ENCODE results near the gene SLC9A9. TPM values are rescaled to one million over a fixed set of nuclear protein-coding genes. Genes with fewer than 3 reads are reported as not detected.

Gene SLC9A9
- total and polyA plus RNA-seq, 2 of the 8 experiments (the other 6 are each of a cell fraction or from before 2014, with no cell fraction given) = 0.48 to 1.1 TPM

DNA sequence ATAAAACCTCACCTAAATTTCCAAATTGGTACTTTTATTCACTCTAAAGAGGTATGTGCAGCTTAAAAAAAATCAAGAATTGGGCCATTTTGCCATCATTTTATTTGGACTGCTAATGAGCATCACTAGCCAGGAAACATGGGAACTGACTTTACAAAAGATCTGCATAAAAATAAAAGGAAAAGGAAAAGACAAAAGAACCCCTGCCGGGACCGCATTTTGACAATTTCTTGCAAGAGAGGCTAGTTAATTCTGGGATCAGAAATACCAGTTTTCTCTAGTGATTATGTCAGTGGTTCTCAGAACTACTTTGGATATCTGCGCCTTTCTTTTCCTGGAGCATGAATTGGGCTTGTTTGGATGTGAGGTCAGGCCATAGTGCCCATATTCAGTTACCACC is 439.5 kb downstream of the SLC9A9 start:
- Histone ChIP-seq H2AK5ac (ENCODE audit: low read depth, low read length) (no peak overlapping the region), H4K91ac (replicated peaks; ENCODE audit: insufficient read length, low read length) (no peak overlapping the region), H3K79me2 (ENCODE audit: control insufficient read depth in 1 of 2, insufficient read depth in 2 of 2, low read length in 2 of 2) (no peaks in the 10 kb centered on the region), H2BK15ac (ENCODE audit: low read length) (no peak overlapping the region), H3K23me2 (ENCODE audit: low read depth, low read length) (no peaks in the 10 kb centered on the region), H3K4ac (replicated peaks; ENCODE audit: insufficient read length, low read depth, low read length) (no peak overlapping the region), H3K23ac (ENCODE audit: insufficient read length) (no peak overlapping the region), H2AFZ (ENCODE audit: low read length) (no peak overlapping the region), H3K18ac (ENCODE audit: extremely low read depth, low read length) (no peak overlapping the region), H3K27ac (ENCODE audit: low read depth, low read length) (no peak overlapping the region), H3K14ac (ENCODE audit: insufficient read length) (no peak overlapping the region), H3K56ac (replicated peaks; ENCODE audit: insufficient read length, low read depth, low read length) (no peak overlapping the region), H4K20me1 (replicated peaks in 1 of 2; ENCODE audit: control insufficient read depth in 1 of 2, insufficient read depth in 2 of 2, low read length in 2 of 2) (no peaks in the 10 kb centered on the region), H2BK20ac (ENCODE audit: low read length) (no peak overlapping the region), H3K4me3 (ENCODE audit: extremely low read depth in 1 of 4, insufficient read depth in 2 of 4, low read depth in 3 of 4, low read length in 4 of 4) (no peak overlapping the region; a peak in 1 of 8 replicates), H3K4me1 (replicated peaks in 1 of 4; ENCODE audit: control insufficient read depth in 3 of 4, insufficient read depth in 4 of 4, low read length in 3 of 4) (peaks cover 0 to 12% (median 7%) of the 10 kb centered on the region in 4 experiments; a peak in 4 of 7 replicates), H3K27me3 (replicated peaks in 1 of 4; ENCODE audit: control insufficient read depth in 3 of 4, extremely low read depth in 1 of 4, insufficient read depth in 3 of 4, low read length in 3 of 4) (no peaks in the 10 kb centered on the region), H3K36me3 (ENCODE audit: control insufficient read depth in 2 of 4, insufficient read depth in 4 of 4, low read length in 3 of 4) (no peaks in the 10 kb centered on the region), H3K9me3 (ENCODE audit: insufficient read depth in 2 of 2, low read depth in 1 of 2, low read length in 1 of 2) (no peaks in the 10 kb centered on the region), H4K8ac (ENCODE audit: extremely low read depth, insufficient read depth, low read length) (no peak overlapping the region), H3K79me1 (ENCODE audit: low read depth, low read length) (no peaks in the 10 kb centered on the region), H2BK120ac (replicated peaks; ENCODE audit: low read depth, low read length) (no peak overlapping the region), H3K4me2 (ENCODE audit: insufficient read depth in 1 of 2, low read depth in 2 of 2, low read length in 2 of 2) (no peak overlapping the region), H4K5ac (ENCODE audit: insufficient read length, low read depth, low read length) (no peak overlapping the region), H2BK5ac (ENCODE audit: low read depth, low read length) (no peak overlapping the region), H2BK12ac (ENCODE audit: low read depth, low read length) (no peak overlapping the region), H3K9ac (replicated peaks in 1 of 4; ENCODE audit: extremely low read depth in 1 of 4, low read depth in 3 of 4, low read length in 3 of 4) (no peak overlapping the region)
- CTCF ChIA-PET (ENCODE audit: partially characterized antibody) = interaction anchor here (0.7 to 2.1 kb wide), 5 partner anchors 18 to 336 kb away, joined by 3 to 7 read pairs (median 3); no protein-coding TSS in a partner anchor
- DNase-seq (ENCODE audit: low read depth in 1 of 2, low spot score in 2 of 2) (no peak), FAIRE-seq (no peak)
- 57% methylated on average over 3 of the region's 3 CpGs; no CpG with 5 or more reads in 1 of the 2 experiments for WGBS, 2 experiments (ENCODE audit: extremely low coverage in 1 of 2, insufficient coverage in 1 of 2, insufficient read length in 1 of 2, insufficient replicate concordance in 2 of 2, low coverage in 1 of 2, low lambda C conversion rate in 2 of 2, missing lambda C conversion rate in 1 of 2)
- POLR2A ChIA-PET (ENCODE audit: partially characterized antibody) = no interaction called here
- TF ChIP-seq JUND (IDR thresholded peaks at IDR 0.05; ENCODE audit: low read length) = no peak
- TF ChIP-seq KDM1A (IDR thresholded peaks at IDR 0.05; ENCODE audit: borderline replicate concordance, low read length) = no peak
- TF ChIP-seq CHD1 (IDR thresholded peaks at IDR 0.05; ENCODE audit: low read depth, low read length) = no peak
- TF ChIP-seq TCF12 (IDR thresholded peaks at IDR 0.05; ENCODE audit: low read depth, low read length) = no peak
- TF ChIP-seq PHF8 (conservative IDR thresholded peaks at IDR 0.05; ENCODE audit: low read depth, low read length) = no peak
- no peak for TF ChIP-seq SAP30 (IDR thresholded peaks at IDR 0.05; ENCODE audit: insufficient read depth, insufficient replicate concordance, low read length)
- TF ChIP-seq BRCA1 (IDR thresholded peaks at IDR 0.05; ENCODE audit: low read depth, low read length) = no peak
- no peak for TF ChIP-seq CBX5 (IDR thresholded peaks at IDR 0.05; ENCODE audit: low read depth, low read length)
- TF ChIP-seq, protein P1, sequence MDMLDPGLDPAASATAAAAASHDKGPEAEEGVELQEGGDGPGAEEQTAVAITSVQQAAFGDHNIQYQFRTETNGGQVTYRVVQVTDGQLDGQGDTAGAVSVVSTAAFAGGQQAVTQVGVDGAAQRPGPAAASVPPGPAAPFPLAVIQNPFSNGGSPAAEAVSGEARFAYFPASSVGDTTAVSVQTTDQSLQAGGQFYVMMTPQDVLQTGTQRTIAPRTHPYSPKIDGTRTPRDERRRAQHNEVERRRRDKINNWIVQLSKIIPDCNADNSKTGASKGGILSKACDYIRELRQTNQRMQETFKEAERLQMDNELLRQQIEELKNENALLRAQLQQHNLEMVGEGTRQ (IDR thresholded peaks at IDR 0.05; ENCODE audit: low read length) = no peak
- no peak for TF ChIP-seq KDM5A (IDR thresholded peaks at IDR 0.05; ENCODE audit: low read length)
- no peak for TF ChIP-seq BACH1 (IDR thresholded peaks at IDR 0.05; ENCODE audit: low read length)
- no peak for TF ChIP-seq YY1 (IDR thresholded peaks at IDR 0.05; ENCODE audit: low read depth, low read length)
- TF ChIP-seq EGR1 (IDR thresholded peaks at IDR 0.05; ENCODE audit: borderline replicate concordance, low read depth, low read length) = no peak
- TF ChIP-seq KDM4A (IDR thresholded peaks at IDR 0.05; ENCODE audit: low read depth, low read length, severe bottlenecking) = no peak
- no peak for TF ChIP-seq SIRT6 (IDR thresholded peaks at IDR 0.05; ENCODE audit: low read length)
